A549 treated with RU486 at 1 μM for 4 hours (cell line): ENCODE results near the gene RASGRP4. TPM values are rescaled to one million over a fixed set of nuclear protein-coding genes. Genes with fewer than 3 reads are reported as not detected.

ENCODE experiments used
- total RNA-seq: library from RNA; stranded (reverse); fragments of 200-300 nt; extraction: Qiagen RNA extraction; gene quantifications from 5 replicates; pipeline ENCODE4 v1.2.3, GENCODE V29; 2022; ENCODE audit warnings: low read depth

RASGRP4 gene
- total RNA-seq: 0.09 TPM in 1 of 5 replicates, not detected in the others

GRCh38 chr19:38425810-38426466 is at the start of gene RASGRP4:
TSS of gene RASGRP4 (minus strand) at chr19:38426219. CDS start at chr19:38426091, 128 bp downstream.

GRCh38 chr19:38433268-38433733 is 7.3 kb upstream of the RASGRP4 start, which contains the start of gene RYR1:
TSS of gene RYR1 (plus strand) at chr19:38433691. CDS start at chr19:38433830, 139 bp downstream.

GRCh38 chr19:38402967-38403674 is 22.9 kb downstream of the RASGRP4 start, which contains the start of gene FAM98C:
TSS of gene FAM98C (plus strand) at chr19:38403093. CDS start at chr19:38403154, 61 bp downstream.

GRCh38 chr19:38388349-38389100 is 37.5 kb downstream of the RASGRP4 start, which contains the start of gene SPRED3:
TSS of gene SPRED3 (plus strand) at chr19:38388697. CDS start at chr19:38390303, 1,606 bp downstream.

GRCh38 chr19:38387550-38388348 is 38.3 kb downstream of the RASGRP4 start, which contains the start of gene GGN:
TSS of gene GGN (minus strand) at chr19:38388034. CDS start at chr19:38387261, 773 bp downstream.

GRCh38 chr19:38374332-38375097 is 51.5 kb downstream of the RASGRP4 start, which contains the start of gene PSMD8:
TSS of gene PSMD8 (plus strand) at chr19:38374571. CDS start at chr19:38374602, 31 bp downstream.

Other genes starting within 250 kb of the RASGRP4 start
- gene DPF1, start 202.0 kb downstream of the RASGRP4 start, total RNA-seq: 3.0 to 4.4 TPM (median 3.6 TPM) in 5 replicates
- 107 to 158 TPM (median 132 TPM) in 5 replicates for gene PPP1R14A, start 169.8 kb downstream of the RASGRP4 start, total RNA-seq
- gene SPINT2, start 161.6 kb downstream of the RASGRP4 start, total RNA-seq: 262 to 412 TPM (median 361 TPM) in 5 replicates
- gene C19orf33, start 122.0 kb downstream of the RASGRP4 start, total RNA-seq: 617 to 825 TPM (median 744 TPM) in 5 replicates
- 89.6 to 134 TPM (median 124 TPM) in 5 replicates for gene YIF1B, start 110.3 kb downstream of the RASGRP4 start, total RNA-seq
- gene KCNK6, start 106.4 kb downstream of the RASGRP4 start, total RNA-seq: 4.3 to 6.0 TPM (median 5.1 TPM) in 5 replicates
- 0.99 to 1.7 TPM (median 1.4 TPM) in 5 replicates for gene CATSPERG, start 90.4 kb downstream of the RASGRP4 start, total RNA-seq
- 470 to 589 TPM (median 496 TPM) in 5 replicates for gene PSMD8, start 51.6 kb downstream of the RASGRP4 start, total RNA-seq
- 0.11 to 0.75 TPM (median 0.47 TPM) in 5 replicates for gene GGN, start 38.2 kb downstream of the RASGRP4 start, total RNA-seq
- 1.9 to 4.0 TPM (median 3.4 TPM) in 5 replicates for gene SPRED3, start 37.5 kb downstream of the RASGRP4 start, total RNA-seq
- 16.8 to 31.3 TPM (median 25.6 TPM) in 5 replicates for gene FAM98C, start 23.1 kb downstream of the RASGRP4 start, total RNA-seq
- 4.0 to 6.1 TPM (median 5.0 TPM) in 5 replicates for gene RYR1, start 7.5 kb upstream of the RASGRP4 start, total RNA-seq
- gene MAP4K1, start 191.7 kb upstream of the RASGRP4 start, total RNA-seq: 0.27 to 1.4 TPM (median 0.70 TPM) in 5 replicates
- 692 to 886 TPM (median 749 TPM) in 5 replicates for gene EIF3K, start 193.0 kb upstream of the RASGRP4 start, total RNA-seq
- gene ACTN4, start 221.4 kb upstream of the RASGRP4 start, total RNA-seq: 858 to 1,250 TPM (median 1,162 TPM) in 5 replicates